ENCODE results near the gene KIAA1217.
"Not testable (repeated sequence)": the region's sequence is repeated elsewhere in the genome, so short reads cannot be mapped to it uniquely, and the experiment has no call there.

KIAA1217 gene

GRCh38 chr10:24444337-24444736 lies 235.4 kb downstream of the KIAA1217 start:
- Histone ChIP-seq H3K36me3 (ENCODE audit: insufficient read depth, low read length) (no peaks in the 10 kb centered on the region), H3K9ac (ENCODE audit: low read depth, low read length, poor library complexity, severe bottlenecking) (no peak overlapping the region), H3K9me2 (replicated peaks; ENCODE audit: low read depth, low read length) (no peaks in the 10 kb centered on the region), H2AFZ (ENCODE audit: low read length) (no peak overlapping the region), H4K20me1 (ENCODE audit: insufficient read depth, low read length, poor library complexity, severe bottlenecking) (no peaks in the 10 kb centered on the region), H3F3A (ENCODE audit: low read depth) (peaks cover 6% of the 10 kb centered on the region; the same call in 1 of the 2 replicates), H3K4me2 (ENCODE audit: low read depth, low read length, poor library complexity, severe bottlenecking) (no peak overlapping the region), H3K27me3 (ENCODE audit: insufficient read depth, low read length, poor library complexity, severe bottlenecking) (no peaks in the 10 kb centered on the region), H3K9me3 (ENCODE audit: insufficient read depth, low read depth, low read length) (no peaks in the 10 kb centered on the region), H3K4me3 (ENCODE audit: low read length, poor library complexity, severe bottlenecking) (no peak overlapping the region), H3K79me2 (ENCODE audit: insufficient read depth, low read length) (no peaks in the 10 kb centered on the region), H3K4me1 (ENCODE audit: insufficient read depth, low read length, poor library complexity, severe bottlenecking) (peaks cover 30% of the 10 kb centered on the region)
- no peak for TF ChIP-seq EZH2phosphoT487 (IDR thresholded peaks at IDR 0.05; ENCODE audit: borderline replicate concordance)
- TF ChIP-seq, protein P1, sequence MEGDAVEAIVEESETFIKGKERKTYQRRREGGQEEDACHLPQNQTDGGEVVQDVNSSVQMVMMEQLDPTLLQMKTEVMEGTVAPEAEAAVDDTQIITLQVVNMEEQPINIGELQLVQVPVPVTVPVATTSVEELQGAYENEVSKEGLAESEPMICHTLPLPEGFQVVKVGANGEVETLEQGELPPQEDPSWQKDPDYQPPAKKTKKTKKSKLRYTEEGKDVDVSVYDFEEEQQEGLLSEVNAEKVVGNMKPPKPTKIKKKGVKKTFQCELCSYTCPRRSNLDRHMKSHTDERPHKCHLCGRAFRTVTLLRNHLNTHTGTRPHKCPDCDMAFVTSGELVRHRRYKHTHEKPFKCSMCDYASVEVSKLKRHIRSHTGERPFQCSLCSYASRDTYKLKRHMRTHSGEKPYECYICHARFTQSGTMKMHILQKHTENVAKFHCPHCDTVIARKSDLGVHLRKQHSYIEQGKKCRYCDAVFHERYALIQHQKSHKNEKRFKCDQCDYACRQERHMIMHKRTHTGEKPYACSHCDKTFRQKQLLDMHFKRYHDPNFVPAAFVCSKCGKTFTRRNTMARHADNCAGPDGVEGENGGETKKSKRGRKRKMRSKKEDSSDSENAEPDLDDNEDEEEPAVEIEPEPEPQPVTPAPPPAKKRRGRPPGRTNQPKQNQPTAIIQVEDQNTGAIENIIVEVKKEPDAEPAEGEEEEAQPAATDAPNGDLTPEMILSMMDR (conservative IDR thresholded peaks at IDR 0.05; ENCODE audit: low read length), result no peak

DNA sequence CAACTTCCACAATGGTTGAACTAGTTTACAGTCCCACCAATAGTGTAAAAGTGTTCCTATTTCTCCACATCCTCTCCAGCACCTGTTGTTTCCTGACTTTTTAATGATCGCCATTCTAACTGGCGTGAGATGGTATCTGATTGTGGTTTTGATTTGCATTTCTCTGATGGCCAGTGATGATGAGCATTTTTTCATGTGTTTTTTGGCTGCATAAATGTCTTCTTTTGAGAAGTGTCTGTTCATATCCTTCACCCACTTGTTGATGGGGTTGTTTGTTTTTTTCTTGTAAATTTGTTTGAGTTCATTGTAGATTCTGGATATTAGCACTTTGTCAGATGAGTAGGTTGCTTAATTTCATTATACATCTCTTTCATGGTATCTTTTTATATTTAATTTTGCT lies 237.0 kb downstream of the KIAA1217 start:
- H4K20me1 ChIP-seq (ENCODE audit: insufficient read depth, low read length, poor library complexity, severe bottlenecking); H3F3A ChIP-seq (ENCODE audit: low read depth); H3K4me3 ChIP-seq (ENCODE audit: low read length, poor library complexity, severe bottlenecking); H3K9me2 ChIP-seq (replicated peaks; ENCODE audit: low read depth, low read length); H3K36me3 ChIP-seq (ENCODE audit: insufficient read depth, low read length); H3K9me3 ChIP-seq (ENCODE audit: insufficient read depth, low read depth, low read length); H3K4me2 ChIP-seq (ENCODE audit: low read depth, low read length, poor library complexity, severe bottlenecking); H3K27me3 ChIP-seq (ENCODE audit: insufficient read depth, low read length, poor library complexity, severe bottlenecking); H3K9ac ChIP-seq (ENCODE audit: low read depth, low read length, poor library complexity, severe bottlenecking); H2AFZ ChIP-seq (ENCODE audit: low read length); H3K79me2 ChIP-seq (ENCODE audit: insufficient read depth, low read length): not testable (repeated sequence)
- peaks cover 31% of the 10 kb centered on the region for H3K4me1 ChIP-seq (ENCODE audit: insufficient read depth, low read length, poor library complexity, severe bottlenecking)

- Histone ChIP-seq H2AFZ (ENCODE audit: low read length) (no peak overlapping the region), H3K4me2 (ENCODE audit: low read depth, low read length, poor library complexity, severe bottlenecking) (no peak overlapping the region), H3K9me3 (ENCODE audit: insufficient read depth, low read depth, low read length) (no peaks in the 10 kb centered on the region), H3K9me2 (replicated peaks; ENCODE audit: low read depth, low read length) (no peaks in the 10 kb centered on the region), H3K36me3 (ENCODE audit: insufficient read depth, low read length) (no peaks in the 10 kb centered on the region), H3K4me3 (ENCODE audit: low read length, poor library complexity, severe bottlenecking) (no peak overlapping the region), H3K4me1 (ENCODE audit: insufficient read depth, low read length, poor library complexity, severe bottlenecking) (peaks cover 31% of the 10 kb centered on the region), H3K79me2 (ENCODE audit: insufficient read depth, low read length) (no peaks in the 10 kb centered on the region), H3K9ac (ENCODE audit: low read depth, low read length, poor library complexity, severe bottlenecking) (no peak overlapping the region), H3K27me3 (ENCODE audit: insufficient read depth, low read length, poor library complexity, severe bottlenecking) (no peaks in the 10 kb centered on the region), H4K20me1 (ENCODE audit: insufficient read depth, low read length, poor library complexity, severe bottlenecking) (no peaks in the 10 kb centered on the region), H3F3A (ENCODE audit: low read depth) (peaks cover 6% of the 10 kb centered on the region; the same call in 1 of the 2 replicates)
- TF ChIP-seq, protein P1 (conservative IDR thresholded peaks at IDR 0.05; ENCODE audit: low read length), result no peak
- TF ChIP-seq EZH2phosphoT487 (IDR thresholded peaks at IDR 0.05; ENCODE audit: borderline replicate concordance), result no peak
Measured at GRCh38 chr10:24446739-24447138, 237.8 kb downstream of the KIAA1217 start.

DNA sequence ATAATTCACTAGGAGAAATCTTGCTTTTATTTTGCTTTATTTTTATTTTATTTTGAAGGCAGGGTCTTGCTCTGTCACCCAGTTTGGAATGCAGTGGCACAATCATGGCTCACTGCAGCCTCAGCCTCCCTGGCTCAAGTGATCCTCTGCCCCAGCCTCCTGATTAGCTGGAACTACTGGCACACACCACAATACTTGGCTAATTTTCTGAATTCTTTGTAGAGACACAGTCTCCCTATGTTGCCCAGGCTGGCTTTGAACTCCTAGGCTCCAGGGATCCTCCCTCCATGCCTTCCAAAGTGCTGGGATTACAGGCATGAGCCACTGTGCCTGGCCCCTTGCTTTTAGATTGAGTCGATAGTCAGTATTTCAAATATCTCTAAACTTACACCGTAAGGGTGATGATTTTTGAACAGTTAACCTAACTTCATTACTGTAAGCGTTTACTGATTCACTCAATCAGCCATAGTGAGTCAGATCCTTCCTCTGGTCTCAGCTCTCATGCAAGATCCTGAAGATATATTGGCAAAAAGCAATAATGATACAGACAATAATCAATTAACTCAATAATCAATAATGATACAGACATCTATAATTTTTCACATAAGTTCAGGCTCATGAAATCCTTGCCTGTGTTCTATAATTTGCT lies 239.5 kb downstream of the KIAA1217 start:
- Histone ChIP-seq H2AFZ (ENCODE audit: low read length) (no peak overlapping the region), H3K27me3 (ENCODE audit: insufficient read depth, low read length, poor library complexity, severe bottlenecking) (no peaks in the 10 kb centered on the region), H3K79me2 (ENCODE audit: insufficient read depth, low read length) (no peaks in the 10 kb centered on the region), H3K36me3 (ENCODE audit: insufficient read depth, low read length) (no peaks in the 10 kb centered on the region), H4K20me1 (ENCODE audit: insufficient read depth, low read length, poor library complexity, severe bottlenecking) (no peaks in the 10 kb centered on the region), H3K9me2 (replicated peaks; ENCODE audit: low read depth, low read length) (no peaks in the 10 kb centered on the region), H3F3A (ENCODE audit: low read depth) (peaks cover 6% of the 10 kb centered on the region; the same call in 1 of the 2 replicates), H3K4me3 (ENCODE audit: low read length, poor library complexity, severe bottlenecking) (no peak overlapping the region), H3K4me2 (ENCODE audit: low read depth, low read length, poor library complexity, severe bottlenecking) (no peak overlapping the region), H3K4me1 (ENCODE audit: insufficient read depth, low read length, poor library complexity, severe bottlenecking) (peaks cover 24% of the 10 kb centered on the region), H3K9me3 (ENCODE audit: insufficient read depth, low read depth, low read length) (no peaks in the 10 kb centered on the region), H3K9ac (ENCODE audit: low read depth, low read length, poor library complexity, severe bottlenecking) (no peak overlapping the region)
- TF ChIP-seq EZH2phosphoT487 (IDR thresholded peaks at IDR 0.05; ENCODE audit: borderline replicate concordance), result no peak
- TF ChIP-seq, protein P1 (conservative IDR thresholded peaks at IDR 0.05; ENCODE audit: low read length), result no peak
